Prostate gland (tissue), 2 donors: ENCODE measurements around the gene MSANTD7.

ENCODE experiments used
- CTCF ChIP-seq, 4 experiments: fragments of 200-600 bp in 2 of 4; fragments of 450-650 bp in 2 of 4; sonication (generic) in 2 of 4; IDR thresholded peaks; 1 replicate in 3 of 4; 2 replicates in 1 of 4; pipeline ENCODE4 v1.5.1; 2016 to 2019; ENCODE audit warnings: antibody characterized with exemption in 4 of 4, mild to moderate bottlenecking in 2 of 4, moderate library complexity in 2 of 4
- POLR2A ChIP-seq: fragments of 450-650 bp; IDR thresholded peaks from one replicate; pipeline ENCODE4 v1.6.1; 2016; ENCODE audit warnings: antibody characterized with exemption, mild to moderate bottlenecking

GRCh38 chr10:14836208-14836607, 1.9 kb upstream of the MSANTD7 start:
- TF ChIP-seq POLR2A (no peak), CTCF (IDR thresholded peaks at IDR 0.05) (no peak)
